DMS53 treated with DMSO at 0.1 percent for 48 hours (cell line): ENCODE results near the gene ENPP7.

Experiments used
- DNase-seq: peaks from one replicate; lab custom pipeline; 2025; ENCODE audit not compliant: unreplicated experiment; lab: John Stamatoyannopoulos, UW

ENPP7 gene

DNA sequence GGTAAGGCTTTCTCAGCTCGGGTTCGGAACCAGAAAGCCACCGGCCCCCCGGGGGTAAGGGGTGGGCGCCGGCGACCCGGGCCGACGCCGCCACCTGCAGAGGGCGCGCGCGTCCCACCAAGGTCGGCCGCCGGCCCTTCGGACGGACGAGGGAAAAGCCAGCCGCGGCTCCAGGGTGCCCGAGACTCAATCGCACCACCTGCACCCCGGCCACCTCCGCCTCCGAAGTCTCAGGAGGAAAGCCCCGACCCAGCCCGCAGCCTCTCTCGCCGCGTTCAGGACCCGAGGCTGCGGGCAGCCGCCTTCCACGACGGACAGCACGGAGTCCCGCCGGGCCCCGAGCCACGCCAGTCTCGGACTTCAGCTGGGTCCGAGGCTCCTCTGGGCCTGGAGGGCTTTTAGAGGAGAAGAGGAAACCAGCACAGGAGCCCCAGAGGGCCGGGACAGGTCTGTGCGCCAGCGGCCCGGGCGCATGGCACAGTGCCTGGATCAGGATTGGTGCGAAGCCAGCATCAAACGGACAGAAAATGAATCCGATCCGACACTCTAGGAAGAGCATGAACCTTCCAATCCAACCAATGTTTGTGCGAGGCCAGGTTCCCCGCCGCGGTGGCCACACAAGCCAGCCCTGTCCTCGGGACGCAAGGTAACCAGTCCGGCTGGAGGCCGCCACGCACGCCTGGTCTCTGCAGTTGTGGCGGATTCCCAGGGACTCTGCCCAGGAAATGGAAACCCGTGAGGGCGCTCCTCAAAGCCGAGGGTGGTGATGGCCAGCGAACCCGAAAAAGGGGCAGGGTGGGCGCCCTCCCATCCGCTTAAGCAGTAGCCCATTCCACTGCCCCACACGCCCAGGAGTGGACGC lies 59.4 kb downstream of the ENPP7 start:
- no peak for DNase-seq

DNA sequence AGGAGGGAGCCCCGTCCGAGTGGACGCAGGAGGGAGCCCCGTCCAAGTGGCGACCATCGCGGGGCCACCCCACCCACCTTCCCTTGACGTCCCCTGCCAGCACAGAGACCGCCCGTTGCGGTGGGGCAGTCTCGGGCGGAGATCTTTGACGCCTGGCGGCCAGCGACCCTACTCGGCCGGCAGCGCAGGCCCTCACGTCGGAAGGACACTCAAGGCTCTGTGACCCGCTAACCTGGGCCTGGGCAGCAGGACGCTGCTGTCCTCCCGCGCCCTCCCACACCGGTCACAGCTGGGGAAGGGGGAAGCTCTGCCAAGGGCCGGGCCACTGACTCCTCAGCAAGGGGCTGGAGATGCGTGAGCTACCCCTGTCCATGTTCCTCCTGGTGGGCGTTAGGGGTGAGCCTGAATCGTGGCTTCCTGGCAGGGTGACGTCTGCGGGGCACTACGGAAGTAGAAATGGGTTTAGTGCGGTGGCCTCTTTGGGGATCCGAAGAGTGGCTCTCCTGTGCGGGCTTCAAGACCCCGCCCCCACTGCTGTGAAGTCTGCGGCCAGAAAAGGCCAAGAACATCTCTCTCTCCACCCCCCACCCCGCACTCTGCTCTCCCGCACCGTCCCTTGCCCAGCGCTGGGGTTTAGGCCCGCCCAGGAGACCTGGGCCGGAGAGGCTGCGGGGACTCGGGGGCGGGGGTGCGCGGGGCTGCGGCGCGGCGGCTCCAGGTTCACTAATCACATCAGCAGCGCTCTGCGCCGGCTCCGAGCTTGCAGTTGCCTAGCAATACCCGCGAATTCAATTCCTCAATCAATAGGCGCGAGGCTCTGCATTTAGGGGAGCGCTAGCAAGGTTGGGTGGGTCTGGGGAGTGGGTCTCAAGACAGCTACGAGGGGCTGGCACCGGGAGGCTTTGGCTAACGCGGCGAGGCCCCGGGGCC lies 60.3 kb downstream of the ENPP7 start:
- DNase-seq: no peak

DNA sequence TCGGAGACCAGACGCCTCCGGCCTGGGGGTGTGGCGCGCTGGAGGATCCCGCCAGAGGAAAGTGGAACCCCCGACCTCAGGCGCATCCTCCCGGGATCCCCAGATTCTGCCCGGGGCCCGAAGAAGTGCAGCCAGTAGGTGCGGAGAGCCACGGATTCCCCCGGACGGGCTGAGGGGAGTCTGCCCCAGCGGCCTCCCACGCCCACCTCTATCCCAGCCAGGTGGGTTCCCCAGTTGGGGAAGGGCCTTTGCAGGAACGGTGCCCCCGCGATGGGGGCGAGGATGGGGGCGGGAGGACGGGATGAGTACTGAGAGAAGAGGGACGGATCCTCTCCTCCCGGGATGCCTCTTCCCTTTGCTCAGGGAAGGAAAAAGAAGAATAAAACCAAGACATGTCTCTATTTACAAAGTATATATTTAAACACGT lies 61.0 kb downstream of the ENPP7 start:
- DNase-seq: no peak
